Pancreas (tissue), 10 donors: ENCODE results near the gene URB2. TPM values are rescaled to one million over a fixed set of nuclear protein-coding genes. Genes with fewer than 3 reads are reported as not detected.

Experiments
- ATAC-seq, 4 donors: fragments of 200-7000 bp; cut with Tn5 transposase; one replicate each; pipeline versions ENCODE4 v1.8.0 to v1.9.1; 2020; ENCODE audit warnings: mild to moderate bottlenecking in 4 of 4, moderate library complexity in 4 of 4
- DNase-seq, 6 donors: peaks; one replicate each; pipeline ENCODE4 v3.0.0-alpha.2; 2020
- FAIRE-seq: peaks from 2 replicates; lab custom pipeline; 2012; peaks lifted over from hg19 to GRCh38; lab: Jason Lieb, UNC
- H3K27ac ChIP-seq, 4 donors: fragments of 200-600 bp; sonication (generic); 1 replicate in 3 of 4; 2 replicates in 1 of 4; pipeline versions ENCODE4 v1.5.0 to v1.8.0; 2020
- H3K27me3 ChIP-seq, 4 donors: fragments of 200-600 bp; one replicate each; pipeline ENCODE4 v1.8.0; 2021
- H3K36me3 ChIP-seq, 3 donors: fragments of 200-600 bp; sonication (generic) in 1 of 3; one replicate each; pipeline versions ENCODE4 v1.5.0 to v1.8.0; 2020 to 2021
- H3K4me1 ChIP-seq, 3 donors: fragments of 200-600 bp; one replicate each; pipeline ENCODE4 v1.8.0; 2021
- H3K4me3 ChIP-seq, 4 donors: fragments of 200-600 bp; sonication (generic) in 2 of 4; one replicate each; pipeline versions ENCODE4 v1.5.0 to v1.8.0; 2020 to 2021
- H3K9me3 ChIP-seq, 4 donors: fragments of 200-600 bp; one replicate each; pipeline ENCODE4 v1.8.0; 2021
- WGBS, 2 donors: extraction: QIAGEN DNeasy Blood & Tissue Kit; methylation state at CpG; one replicate each; pipeline ENCODE4 v1.1.7; 2013; 5-methylcytosine and 5-hydroxymethylcytosine counted together
- intact Hi-C, 3 donors: fragments of 100-400 bp; cut with DNase I; formaldehyde crosslinking; loops; one replicate each; pipeline versions ENCODE4 v1.11.1 to v1.14.2; 2022
- polyA plus RNA-seq, 2 donors: library from polyadenylated mRNA; stranded (reverse); fragments of 200-250 nt; gene quantifications; one replicate each; pipeline ENCODE4 v1.2.3, GENCODE V29; 2013
- total RNA-seq, 6 donors: library from RNA; stranded (reverse); fragmentation: NEBNext Ultra II Directional in 4 of 6; extraction: Animal tissue kit (Norgen Biotek cat#: 25700) in 4 of 6; gene quantifications; one replicate each; pipeline versions ENCODE4 v1.2.1 to v1.2.4, GENCODE V29; 2021 to 2023
- TF ChIP-seq, protein P1 (sequence below), 4 donors: fragments of 200-600 bp; sonication (generic) in 3 of 4; IDR thresholded peaks; one replicate each; pipeline versions ENCODE4 v1.5.0 to v1.8.0; 2021; ENCODE audit warnings: antibody characterized with exemption in 4 of 4
- donor health status: healthy with polysubstance abuse.
- donor health status: DM: no; HTN: no; CAD: no; lungs with moderate emphysema.
- donor health status: DM: no; HTN: no; CAD: no.
- donor health status: control.
- donor health status: control.
- donor health status: Bipolar disorder and iron deficiency.
- donor health status: DM: yes; HTN: yes; CAD: no.
- donor health status: DM: no; HTN: no; CAD: no.
- donor health status: DM: no; HTN: no; CAD: no.
- donor health status: DM: yes; HTN: yes; CAD: no.

Gene URB2
- total and polyA plus RNA-seq, 8 donors: 2.0 to 4.7 (median 3.0) TPM

DNA sequence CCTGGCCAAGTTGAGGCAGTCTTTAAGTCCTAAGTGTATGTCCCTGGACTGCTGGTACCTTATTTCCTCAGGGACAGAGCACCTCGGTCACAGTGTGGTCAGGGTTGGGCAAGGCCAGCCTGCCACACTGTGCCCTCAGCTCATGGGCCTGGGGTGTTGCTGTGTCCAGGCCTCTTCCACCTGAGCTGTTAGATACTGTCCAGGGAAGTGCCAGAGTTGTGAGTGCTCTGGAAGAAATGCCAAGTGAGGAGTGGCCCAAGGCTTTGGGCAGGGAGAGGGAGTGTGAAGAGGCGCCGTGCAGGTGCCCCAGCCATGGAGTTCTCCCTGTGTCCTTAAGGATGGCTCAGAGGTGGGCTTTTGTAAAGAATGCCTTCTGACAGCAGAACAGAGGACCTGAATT lies 15.3 kb downstream of the URB2 start:
- no peak overlapping the region for H3K27ac ChIP-seq
- no peak overlapping the region for H3K4me3 ChIP-seq
- ATAC-seq (no peak), DNase-seq (no peak), FAIRE-seq (no peak)
- H3K27me3 ChIP-seq: no peaks in the 10 kb centered on the region
- WGBS, 2 donors: 93 to 97% methylated on average over 3 of the region's 3 CpGs
- H3K36me3 ChIP-seq: peaks cover 0 to 20% (median 15%) of the 10 kb centered on the region in 3 donors
- TF ChIP-seq, protein P1, sequence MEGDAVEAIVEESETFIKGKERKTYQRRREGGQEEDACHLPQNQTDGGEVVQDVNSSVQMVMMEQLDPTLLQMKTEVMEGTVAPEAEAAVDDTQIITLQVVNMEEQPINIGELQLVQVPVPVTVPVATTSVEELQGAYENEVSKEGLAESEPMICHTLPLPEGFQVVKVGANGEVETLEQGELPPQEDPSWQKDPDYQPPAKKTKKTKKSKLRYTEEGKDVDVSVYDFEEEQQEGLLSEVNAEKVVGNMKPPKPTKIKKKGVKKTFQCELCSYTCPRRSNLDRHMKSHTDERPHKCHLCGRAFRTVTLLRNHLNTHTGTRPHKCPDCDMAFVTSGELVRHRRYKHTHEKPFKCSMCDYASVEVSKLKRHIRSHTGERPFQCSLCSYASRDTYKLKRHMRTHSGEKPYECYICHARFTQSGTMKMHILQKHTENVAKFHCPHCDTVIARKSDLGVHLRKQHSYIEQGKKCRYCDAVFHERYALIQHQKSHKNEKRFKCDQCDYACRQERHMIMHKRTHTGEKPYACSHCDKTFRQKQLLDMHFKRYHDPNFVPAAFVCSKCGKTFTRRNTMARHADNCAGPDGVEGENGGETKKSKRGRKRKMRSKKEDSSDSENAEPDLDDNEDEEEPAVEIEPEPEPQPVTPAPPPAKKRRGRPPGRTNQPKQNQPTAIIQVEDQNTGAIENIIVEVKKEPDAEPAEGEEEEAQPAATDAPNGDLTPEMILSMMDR (IDR thresholded peaks at IDR 0.05): no peak
- intact Hi-C loops: no loop called here
- no peaks in the 10 kb centered on the region for H3K9me3 ChIP-seq
- H3K4me1 ChIP-seq: no peaks in the 10 kb centered on the region

DNA sequence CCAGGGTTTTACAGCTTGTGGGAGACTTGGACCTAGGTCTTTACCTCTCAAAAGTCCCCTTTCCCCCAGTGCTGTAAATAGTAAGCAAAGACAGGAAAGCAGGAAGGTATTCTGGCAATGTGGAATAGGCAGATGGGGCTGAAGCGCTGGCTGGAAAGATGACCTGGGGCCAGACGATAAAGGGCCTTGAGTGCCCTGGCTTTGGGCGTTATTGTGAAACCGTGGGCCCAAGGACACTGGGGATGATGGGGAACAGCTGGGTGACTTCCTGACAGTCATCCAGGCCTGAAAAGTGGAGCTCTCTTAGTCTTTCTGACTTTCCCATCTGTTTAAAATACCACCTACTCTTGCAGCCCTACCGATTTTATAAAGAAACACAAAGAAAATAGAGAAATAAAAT lies 16.3 kb downstream of the URB2 start:
- Histone ChIP-seq H3K4me1 (no peaks in the 10 kb centered on the region), H3K9me3 (no peaks in the 10 kb centered on the region), H3K27me3 (no peaks in the 10 kb centered on the region), H3K27ac (no peak overlapping the region), H3K4me3 (no peak overlapping the region), H3K36me3 (peaks cover 0 to 16% (median 4%) of the 10 kb centered on the region in 3 donors)
- WGBS, 2 donors: 65 to 67% methylated on average over 5 of the region's 5 CpGs
- intact Hi-C loops: no loop called here
- ATAC-seq: no peak
- no peak for DNase-seq
- TF ChIP-seq, protein P1 (IDR thresholded peaks at IDR 0.05): no peak
- FAIRE-seq: no peak

DNA sequence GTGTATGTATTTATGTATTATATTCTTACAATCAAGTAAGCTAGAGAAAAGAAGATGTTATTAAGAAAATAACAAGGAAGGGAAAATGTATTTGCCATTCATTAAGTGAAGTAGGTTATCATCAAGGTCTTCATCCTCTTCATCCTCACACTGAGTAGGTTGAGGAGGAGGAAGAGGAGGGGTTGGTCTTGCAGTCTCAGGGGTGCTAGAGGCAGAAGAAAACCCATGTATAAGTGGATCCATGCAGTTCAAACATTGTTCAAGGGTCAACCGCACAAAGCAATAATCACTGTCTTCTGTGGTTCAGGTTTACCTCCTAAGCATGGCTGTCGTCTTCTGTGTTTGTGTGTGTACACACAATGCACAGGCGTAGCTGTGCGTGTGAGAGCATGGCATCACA lies 16.9 kb downstream of the URB2 start:
- H3K4me3 ChIP-seq: no peak overlapping the region
- H3K36me3 ChIP-seq: peaks cover 0 to 18% (median 3%) of the 10 kb centered on the region in 3 donors
- intact Hi-C loops: no loop called here
- H3K9me3 ChIP-seq: no peaks in the 10 kb centered on the region
- DNase-seq (no peak), ATAC-seq (no peak), FAIRE-seq (no peak)
- no peak overlapping the region for H3K27ac ChIP-seq
- TF ChIP-seq, protein P1 (IDR thresholded peaks at IDR 0.05): no peak
- no peaks in the 10 kb centered on the region for H3K4me1 ChIP-seq
- H3K27me3 ChIP-seq: no peaks in the 10 kb centered on the region
- WGBS, 2 donors: 93 to 97% methylated on average over 4 of the region's 4 CpGs

DNA sequence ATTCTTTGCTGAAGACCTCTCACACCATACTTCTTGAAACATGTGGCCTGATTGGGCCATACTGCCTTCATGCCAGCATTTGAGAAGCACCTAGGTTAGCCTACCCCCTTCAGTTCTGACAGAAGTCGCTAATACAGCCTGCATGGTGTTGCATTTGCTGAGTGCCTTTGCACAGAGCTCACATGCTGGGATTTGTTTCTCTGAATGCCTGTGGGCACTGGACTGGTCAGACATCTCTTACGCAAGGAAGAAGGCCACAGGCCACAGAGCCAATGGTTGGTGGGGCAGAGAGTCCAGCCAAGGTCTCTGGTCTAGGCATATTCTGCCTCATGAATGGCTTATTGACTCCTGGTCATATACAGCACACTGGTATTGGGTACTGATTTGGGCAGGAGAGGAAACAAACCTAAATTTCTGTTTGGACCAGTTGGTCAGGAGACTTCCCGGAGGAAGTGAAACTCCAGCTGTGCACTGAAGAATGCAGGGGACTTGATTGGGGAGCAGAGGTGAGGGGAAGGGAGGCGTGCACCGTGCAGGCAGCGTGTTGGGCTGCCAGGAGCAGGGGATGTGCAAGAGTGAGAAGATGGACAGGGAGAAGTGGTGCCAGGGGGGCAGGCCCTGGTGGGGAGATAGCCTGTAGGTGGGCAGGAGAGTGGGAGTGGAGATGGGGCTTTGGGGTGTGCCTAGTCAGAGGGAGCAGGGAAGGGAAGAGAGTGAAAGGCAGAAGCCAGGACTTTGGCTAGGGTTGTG lies 18.1 kb downstream of the URB2 start:
- no peak overlapping the region for H3K27ac ChIP-seq
- no peaks in the 10 kb centered on the region for H3K27me3 ChIP-seq
- peaks cover 4 to 29% (median 5%) of the 10 kb centered on the region in 3 donors for H3K36me3 ChIP-seq
- no peak for DNase-seq
- no peaks in the 10 kb centered on the region for H3K4me1 ChIP-seq
- FAIRE-seq: no peak
- no peaks in the 10 kb centered on the region for H3K9me3 ChIP-seq
- 91 to 95% methylated on average over 6 of the region's 6 CpGs for WGBS, 2 donors
- TF ChIP-seq, protein P1 (IDR thresholded peaks at IDR 0.05): no peak
- ATAC-seq: peak in 1 of 4 donors; percentile 55
- intact Hi-C loops: no loop called here
- H3K4me3 ChIP-seq: no peak overlapping the region

DNA sequence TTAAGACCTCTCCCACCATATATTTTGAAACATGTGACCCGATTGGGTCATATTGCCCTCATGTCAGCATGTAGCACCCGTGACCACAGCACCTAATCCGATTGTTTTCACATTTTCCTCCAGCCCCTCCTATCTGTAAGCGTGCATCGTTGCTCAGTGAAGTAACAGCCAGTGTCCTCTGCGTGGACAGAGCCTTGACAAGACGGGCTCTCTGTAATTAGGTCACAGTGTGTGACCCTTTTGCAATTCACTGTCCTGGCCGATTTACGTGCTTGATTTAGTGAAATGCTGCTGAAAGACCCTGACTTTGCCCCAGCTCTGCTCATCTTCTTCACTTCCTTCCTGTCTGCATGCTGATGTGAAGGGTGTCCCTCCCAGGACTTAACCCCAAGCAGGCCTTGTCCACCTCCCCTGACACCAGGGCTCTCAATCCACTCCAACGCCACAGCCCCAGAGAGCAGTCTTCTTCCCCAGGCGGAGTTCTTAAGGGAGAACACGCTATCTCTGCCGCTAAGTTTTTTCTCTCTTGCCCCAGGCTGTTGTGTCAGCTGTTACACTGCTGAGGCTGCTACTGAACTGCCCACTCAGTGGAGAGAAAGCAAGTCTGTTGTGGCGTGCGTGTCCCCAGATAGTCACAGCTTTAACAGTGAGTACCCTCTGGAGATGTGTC lies 19.4 kb downstream of the URB2 start:
- ATAC-seq (no peak), DNase-seq (no peak), FAIRE-seq (no peak)
- H3K36me3 ChIP-seq: peaks cover 4 to 37% (median 5%) of the 10 kb centered on the region in 3 donors
- H3K4me3 ChIP-seq: no peak overlapping the region
- WGBS, 2 donors: 93 to 95% methylated on average over 15 of the region's 15 CpGs
- no peaks in the 10 kb centered on the region for H3K4me1 ChIP-seq
- no peaks in the 10 kb centered on the region for H3K27me3 ChIP-seq
- TF ChIP-seq, protein P1 (IDR thresholded peaks at IDR 0.05): no peak
- H3K27ac ChIP-seq: no peak overlapping the region
- intact Hi-C loops: no loop called here
- H3K9me3 ChIP-seq: no peaks in the 10 kb centered on the region
